ENCODE measurements around the gene CPXM2.
"Not testable (repeated sequence)": the region's sequence is repeated elsewhere in the genome, so short reads cannot be mapped to it uniquely, and the experiment has no call there.

Gene CPXM2

GRCh38 chr10:123766761-123767160 is 124.8 kb downstream of the CPXM2 start:
- DNase-seq = no peak

- DNase-seq = no peak
Measured at GRCh38 chr10:123766012-123766411, 125.6 kb downstream of the CPXM2 start.

GRCh38 chr10:123761666-123762230 is 129.9 kb downstream of the CPXM2 start:
- no peak for DNase-seq

- no peak for DNase-seq
Measured at GRCh38 chr10:123761038-123761428, 130.6 kb downstream of the CPXM2 start.

DNA sequence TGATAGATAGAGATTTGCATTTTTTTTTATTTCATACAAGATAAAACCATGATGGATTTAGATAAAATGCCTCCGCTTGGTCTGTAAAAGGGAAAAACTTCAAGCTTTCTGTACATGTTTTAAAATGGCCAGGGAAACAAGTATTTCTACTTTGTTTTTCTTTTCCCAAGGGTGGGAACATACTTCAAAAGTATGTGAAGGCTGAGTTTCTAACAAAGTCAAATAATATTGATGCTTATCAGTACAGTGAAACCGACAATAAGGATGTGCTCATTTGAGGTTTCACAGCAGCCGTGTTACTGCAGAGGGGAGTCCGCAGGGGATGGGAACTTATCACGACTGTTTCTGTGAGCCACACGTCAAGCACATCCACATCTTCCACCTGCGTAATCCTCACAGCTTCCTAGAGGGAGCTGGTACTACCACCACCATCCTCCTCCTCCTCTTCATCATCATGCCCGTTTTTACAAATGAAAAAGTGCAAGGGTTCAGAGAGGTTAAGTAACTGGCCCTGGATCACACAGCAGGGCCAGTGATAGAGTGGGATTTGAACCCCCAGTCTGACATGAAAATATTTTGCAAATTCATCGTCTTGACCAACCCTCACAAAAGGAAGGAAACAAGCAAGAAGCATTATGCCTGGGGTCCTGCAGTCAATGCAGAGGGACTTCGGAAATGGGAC is 131.1 kb downstream of the CPXM2 start:
- DNase-seq = no peak

GRCh38 chr10:123759501-123760031 is 132.0 kb downstream of the CPXM2 start:
- no peak for DNase-seq

- no peak for DNase-seq
Measured at GRCh38 chr10:123759041-123759440, 132.6 kb downstream of the CPXM2 start.

DNA sequence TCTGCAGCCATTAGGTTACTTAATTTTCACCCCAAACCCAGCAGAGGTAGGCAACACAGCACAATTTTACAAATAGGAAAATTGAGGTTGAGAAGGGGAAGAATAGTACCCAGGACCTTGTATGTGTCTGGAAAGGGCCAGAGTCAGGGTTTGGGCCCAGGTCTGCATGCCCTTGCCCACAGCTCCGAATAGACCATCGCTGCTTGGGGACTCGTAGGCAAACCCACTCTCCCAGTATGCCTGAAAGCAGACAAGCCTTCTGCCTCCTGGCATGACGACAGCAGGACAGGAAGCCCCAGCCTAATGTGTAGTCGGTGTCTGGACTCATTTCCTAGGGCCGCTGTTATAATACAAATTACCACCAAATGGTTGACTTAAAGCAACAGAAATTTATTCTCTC is 133.8 kb downstream of the CPXM2 start:
- no peak for DNase-seq

DNA sequence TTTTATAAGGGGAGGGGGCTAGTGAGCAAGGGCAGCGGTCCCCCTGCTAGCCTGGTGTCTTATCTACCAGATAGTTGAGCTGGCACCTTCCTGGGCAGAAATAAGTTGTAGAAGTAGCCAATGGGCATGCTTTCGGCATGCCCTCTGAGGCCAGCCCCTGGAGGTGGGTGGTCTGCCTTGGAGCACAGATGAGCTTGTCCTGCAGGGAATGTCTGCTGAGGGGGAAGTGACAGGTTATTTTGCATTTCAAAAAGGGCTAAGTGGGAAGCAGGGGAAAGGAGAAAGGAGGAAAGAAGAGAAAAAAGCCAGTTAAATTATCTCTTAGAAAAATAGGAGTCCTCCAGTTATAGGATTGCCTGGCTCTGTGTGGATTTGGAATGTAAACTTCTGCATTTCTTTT is 136.5 kb downstream of the CPXM2 start:
- DNase-seq = no peak

GRCh38 chr10:123754123-123754522 is 137.5 kb downstream of the CPXM2 start:
- no peak for DNase-seq

- DNase-seq = no peak
Measured at GRCh38 chr10:123751342-123752134, 140.1 kb downstream of the CPXM2 start.

DNA sequence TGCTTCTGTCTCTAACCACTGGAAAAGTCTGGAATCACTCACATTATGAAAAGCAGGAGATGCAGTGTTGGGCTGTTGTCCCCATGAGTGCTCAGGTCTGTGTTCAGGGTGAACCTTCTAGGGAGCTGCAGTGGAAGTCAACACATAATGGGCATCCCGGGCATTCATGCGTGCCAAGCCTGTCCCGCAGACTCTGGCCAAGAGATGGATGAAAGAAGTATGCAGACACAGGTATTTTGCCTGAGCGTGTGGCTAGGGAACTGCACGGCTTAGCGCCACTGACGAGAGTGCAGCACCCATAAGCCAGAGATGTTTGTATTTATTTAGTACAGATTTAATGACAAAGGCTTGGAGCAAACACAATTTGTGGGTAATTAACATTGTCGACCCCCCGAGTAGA is 140.7 kb downstream of the CPXM2 start:
- DNase-seq = no peak

- DNase-seq = no peak
Measured at GRCh38 chr10:123748711-123749110, 142.9 kb downstream of the CPXM2 start.

GRCh38 chr10:123747426-123747825 is 144.2 kb downstream of the CPXM2 start:
- no peak for DNase-seq

DNA sequence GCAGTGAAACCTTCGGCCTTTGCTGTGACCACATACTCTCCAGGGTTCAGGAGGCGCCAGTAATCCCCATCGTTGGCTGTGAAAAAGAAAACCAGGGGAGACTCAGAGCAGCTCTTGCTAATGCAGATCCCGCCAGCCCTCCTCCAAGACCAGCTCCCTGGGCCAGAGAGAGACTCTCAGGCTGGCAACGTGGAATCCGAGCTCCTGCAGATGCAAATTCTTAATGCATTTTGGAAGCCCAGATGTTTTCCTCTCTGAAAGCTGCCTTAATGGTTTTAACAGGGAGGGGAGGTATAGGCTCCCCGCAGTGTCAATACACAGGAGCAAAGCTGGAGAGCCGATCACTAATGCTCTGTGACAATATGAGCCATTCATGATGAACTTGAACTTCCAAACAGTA is 144.7 kb downstream of the CPXM2 start:
- no peak for DNase-seq

DNA sequence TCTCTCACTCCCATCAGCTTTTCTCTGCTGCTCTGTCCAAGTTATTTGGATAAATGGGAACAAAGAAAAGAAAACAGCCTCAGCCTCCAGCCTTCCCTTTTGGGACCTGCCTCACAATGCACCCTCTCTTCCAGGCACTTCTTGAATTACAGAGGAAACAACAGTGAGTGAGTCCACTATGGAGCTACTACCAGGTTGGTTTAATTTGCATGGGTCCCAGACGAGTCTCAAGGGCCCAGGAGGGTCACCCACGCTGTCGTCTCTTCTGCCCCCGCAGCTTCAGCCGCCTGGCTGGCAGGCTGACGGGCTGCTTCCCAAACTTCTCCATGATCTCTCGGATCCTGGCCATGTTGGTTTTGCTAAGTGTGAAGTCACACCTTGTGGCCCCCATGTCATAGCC is 145.1 kb downstream of the CPXM2 start:
- DNase-seq = no peak

DNA sequence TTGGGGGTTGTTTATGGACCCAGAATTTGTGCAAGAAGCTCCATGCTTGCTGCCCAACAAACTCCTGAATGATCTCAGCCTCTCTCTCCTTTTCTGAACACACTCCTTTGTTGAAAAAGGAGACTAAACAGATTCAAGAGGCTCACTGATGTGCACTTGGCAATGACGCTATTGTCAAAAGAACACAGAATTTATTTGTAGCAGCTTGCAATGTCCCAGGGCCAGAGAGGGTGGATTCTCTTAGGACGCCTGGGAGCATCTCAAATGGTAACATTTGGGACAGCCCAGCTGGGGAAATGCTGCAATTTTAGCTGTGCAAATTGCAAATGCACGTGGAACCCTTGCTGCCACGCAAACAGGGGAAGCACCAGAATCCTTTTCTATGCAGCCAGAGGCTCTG is 145.5 kb downstream of the CPXM2 start:
- no peak for DNase-seq

GRCh38 chr10:123744224-123744536 is 147.4 kb downstream of the CPXM2 start:
- DNase-seq = no peak

GRCh38 chr10:123743441-123744223 is 148.0 kb downstream of the CPXM2 start:
- peak in 1 of 6 experiments; percentile 1 for DNase-seq

DNA sequence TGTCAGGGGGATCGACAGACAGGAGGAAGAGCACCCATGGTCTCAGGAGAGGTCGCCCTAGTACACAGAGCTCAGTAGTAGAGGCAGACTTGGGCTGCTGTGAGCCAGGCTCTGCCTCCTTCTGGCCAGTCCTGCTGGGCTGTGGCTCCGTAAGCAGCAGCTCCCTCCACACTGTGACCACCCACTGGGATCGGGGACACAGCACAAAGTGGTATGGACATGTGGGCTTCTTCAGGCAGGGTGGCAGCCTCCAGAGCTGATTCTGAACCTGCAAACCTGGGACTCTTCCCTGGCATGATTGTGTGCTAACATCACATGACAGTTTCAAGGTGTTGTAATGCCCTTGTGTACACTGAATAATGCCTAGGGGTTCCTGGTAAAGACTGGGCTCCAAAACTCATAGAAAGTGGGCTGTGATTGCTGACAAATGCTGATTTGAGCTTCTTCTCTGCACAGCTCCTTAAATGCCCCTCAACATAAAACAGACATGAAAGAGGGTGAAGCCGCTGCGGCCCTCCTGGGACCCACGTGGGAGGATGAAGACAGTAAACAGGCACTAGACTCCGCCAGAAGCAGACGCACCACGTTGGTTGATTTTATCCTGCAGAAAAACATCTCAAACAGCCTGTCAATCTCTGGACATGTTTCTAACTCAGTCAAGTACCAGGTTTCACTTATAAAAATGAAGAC is 148.7 kb downstream of the CPXM2 start:
- DNase-seq = no peak

GRCh38 chr10:123741711-123742110 is 149.9 kb downstream of the CPXM2 start:
- no peak for DNase-seq

DNA sequence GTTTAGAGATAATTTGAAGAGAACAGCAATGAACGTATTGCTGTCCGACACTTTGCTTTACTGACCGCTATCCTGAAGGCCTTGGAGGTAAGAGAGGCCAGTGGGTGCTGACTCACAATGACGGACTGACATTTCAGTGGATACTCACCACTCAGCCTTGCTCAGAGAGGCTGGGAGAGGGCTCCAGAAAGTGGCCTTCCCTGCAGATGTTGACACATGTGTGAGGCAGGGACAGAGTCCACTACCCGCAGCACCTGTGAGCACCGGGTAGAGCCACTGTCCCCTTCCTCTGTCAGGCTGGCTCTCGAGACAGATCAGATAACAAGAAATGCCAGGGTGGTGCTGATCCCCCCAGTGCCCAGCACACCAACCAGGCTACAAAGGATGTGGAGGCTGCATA is 150.5 kb downstream of the CPXM2 start:
- DNase-seq = no peak

DNA sequence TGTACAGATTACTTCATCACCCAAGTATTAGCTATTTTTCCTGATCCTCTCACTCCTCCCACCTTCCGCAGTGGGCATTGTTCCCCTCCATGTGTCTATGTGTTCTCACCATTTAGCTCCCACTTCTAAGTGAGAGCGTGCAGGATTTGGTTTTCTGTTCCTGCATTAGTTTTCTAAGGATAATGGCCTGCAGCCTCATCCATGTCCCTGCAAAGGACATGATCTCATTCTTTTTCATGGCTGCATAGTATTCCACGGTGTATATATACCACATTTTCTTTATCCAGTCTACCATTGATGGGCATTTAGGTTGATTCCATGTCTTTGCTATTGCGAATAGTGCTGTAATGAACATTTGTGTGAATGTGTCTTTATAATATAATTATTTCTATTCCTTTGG is 154.7 kb downstream of the CPXM2 start:
- DNase-seq = not testable (repeated sequence)
